Skeletal muscle tissue (tissue), 4 donors: ENCODE data around the gene C1QTNF9. TPM values are rescaled to one million over a fixed set of nuclear protein-coding genes. Genes with fewer than 3 reads are reported as not detected.
A peak's percentile ranks its signal among the peaks of the same experiment; 100 is the strongest.

Experiments used
- H3K27ac ChIP-seq: one replicate; pipeline ENCODE4 v1.7.0; 2013; ENCODE audit warnings: mild to moderate bottlenecking, low read depth, low read length, inconsistent platforms
- H3K27me3 ChIP-seq, 3 donors: one replicate each; pipeline ENCODE4 v1.7.0; 2013; ENCODE audit warnings: low read length in 3 of 3; ENCODE audit not compliant: control insufficient read depth in 3 of 3, insufficient read depth in 3 of 3
- H3K36me3 ChIP-seq, 3 donors: one replicate each; pipeline ENCODE4 v1.7.0; 2013; ENCODE audit warnings: low read length in 3 of 3; ENCODE audit not compliant: control insufficient read depth in 3 of 3, insufficient read depth in 3 of 3
- H3K4me1 ChIP-seq, 3 donors: one replicate each; pipeline ENCODE4 v1.7.0; 2013; ENCODE audit warnings: low read length in 3 of 3, mild to moderate bottlenecking in 3 of 3; ENCODE audit not compliant: control insufficient read depth in 3 of 3, insufficient read depth in 3 of 3
- H3K4me3 ChIP-seq, 3 donors: one replicate each; pipeline ENCODE4 v1.7.0; 2013; ENCODE audit warnings: low read length in 3 of 3
- H3K9ac ChIP-seq, 3 donors: one replicate each; pipeline ENCODE4 v1.7.0; 2013; ENCODE audit warnings: low read length in 3 of 3, mild to moderate bottlenecking in 3 of 3, moderate library complexity in 2 of 3, low read depth in 1 of 3
- H3K9me3 ChIP-seq, 3 donors: one replicate each; pipeline ENCODE4 v1.7.0; 2013; ENCODE audit warnings: low read length in 3 of 3; ENCODE audit not compliant: control insufficient read depth in 3 of 3
- total RNA-seq: library from RNA; depleted of rRNA; stranded (reverse); fragments of >200 nt; gene quantifications from one replicate; pipeline ENCODE4 v1.2.3, GENCODE V29; 2014
- donor health status: Osteomylitis.

Gene C1QTNF9
- total RNA-seq, 1 donor from 2014 or later = 2.6 TPM

DNA sequence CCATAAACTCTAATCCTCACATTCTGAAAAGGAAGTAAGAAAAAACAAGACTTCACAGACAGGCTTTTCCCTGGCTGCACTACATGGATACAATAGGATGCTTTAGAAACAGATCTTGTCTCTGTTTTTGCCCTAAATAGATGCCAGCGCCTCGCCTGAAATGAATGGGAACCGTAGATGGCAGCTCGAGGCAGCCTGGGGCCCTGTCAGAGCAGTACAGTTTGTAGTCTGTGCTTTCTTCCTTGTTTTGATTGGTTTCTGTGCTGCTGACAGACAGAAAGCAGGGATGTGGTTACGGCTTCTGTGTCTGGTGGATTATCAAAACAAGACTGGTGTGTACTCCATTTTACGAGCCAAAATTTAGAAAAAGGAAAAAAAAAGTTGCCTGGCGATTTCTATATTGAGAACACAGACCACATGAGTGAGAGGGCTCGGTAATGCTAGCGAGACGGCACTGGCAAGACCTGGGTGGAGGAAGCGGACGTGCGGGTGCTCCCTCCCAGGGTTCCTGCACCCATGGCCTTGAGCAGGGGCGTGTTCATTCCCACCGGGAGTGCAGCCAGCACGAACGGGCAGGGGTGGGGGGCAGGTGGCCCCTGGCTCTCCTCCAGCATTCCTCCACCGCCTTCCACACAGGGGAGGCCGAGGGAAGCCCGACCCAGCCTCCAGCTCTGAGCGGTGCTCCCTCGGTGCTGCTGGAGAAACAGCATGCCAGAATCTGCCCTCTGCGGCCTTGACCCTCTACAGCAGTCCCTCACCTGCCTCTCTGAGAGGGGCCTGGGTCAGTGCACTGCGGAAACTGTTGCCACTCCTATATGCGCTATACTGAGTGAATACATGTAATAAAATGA, 37.6 kb upstream of the C1QTNF9 start:
- H3K27me3 ChIP-seq = peaks cover 6 to 9% (median 7%) of the 10 kb centered on the region in 3 donors
- no peaks in the 10 kb centered on the region for H3K9me3 ChIP-seq
- H3K36me3 ChIP-seq = no peaks in the 10 kb centered on the region
- peak overlapping the region; percentile 58 to 76 (median 59) for H3K9ac ChIP-seq
- H3K4me3 ChIP-seq = peak overlapping the region; percentile 58 to 82 (median 70)
- peaks cover 18 to 28% (median 21%) of the 10 kb centered on the region in 3 donors for H3K4me1 ChIP-seq
- peak overlapping the region; percentile 78 for H3K27ac ChIP-seq

DNA sequence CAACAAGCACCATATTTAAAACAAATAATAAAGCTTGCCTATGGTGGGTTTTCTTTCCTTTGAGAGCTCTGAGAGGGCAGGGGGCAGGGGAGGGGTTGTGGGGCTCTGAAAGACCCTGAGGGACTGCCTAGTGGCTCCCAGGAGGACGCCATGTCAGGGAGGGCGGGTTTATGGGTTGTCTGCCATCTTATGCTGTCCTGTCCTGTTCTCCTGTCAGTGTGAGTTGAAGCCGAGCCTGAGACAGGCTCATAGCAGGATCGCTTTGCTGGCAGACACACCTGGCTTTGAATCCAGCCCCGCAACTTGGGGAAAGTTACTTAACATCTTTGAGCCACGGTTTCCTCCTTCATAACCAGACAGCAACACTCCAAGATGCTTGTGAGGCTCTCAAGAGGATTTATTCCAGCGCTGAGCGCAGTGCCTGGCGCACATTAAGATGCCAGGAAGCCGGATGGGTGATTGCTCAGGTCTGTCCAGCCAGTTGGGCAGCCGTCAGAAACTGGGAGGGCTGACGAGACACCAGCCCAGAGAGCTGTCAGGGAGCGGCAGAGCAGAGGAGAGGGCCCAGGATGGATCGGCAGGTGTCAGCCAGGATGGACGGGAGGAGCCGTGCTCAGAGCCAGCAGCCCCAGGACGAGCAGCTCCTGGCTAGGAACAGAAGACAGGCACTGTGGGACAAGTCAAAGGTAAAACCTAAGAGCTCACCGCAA, 36.8 kb upstream of the C1QTNF9 start:
- no peaks in the 10 kb centered on the region for H3K9me3 ChIP-seq
- H3K27ac ChIP-seq = peak overlapping the region; percentile 78
- no peaks in the 10 kb centered on the region for H3K36me3 ChIP-seq
- peaks cover 14 to 28% (median 21%) of the 10 kb centered on the region in 3 donors for H3K4me1 ChIP-seq
- H3K4me3 ChIP-seq = peak overlapping the region; percentile 58 to 82 (median 70)
- H3K27me3 ChIP-seq = peaks cover 6 to 9% (median 7%) of the 10 kb centered on the region in 3 donors
- peak overlapping the region; percentile 58 to 76 (median 59) for H3K9ac ChIP-seq

DNA sequence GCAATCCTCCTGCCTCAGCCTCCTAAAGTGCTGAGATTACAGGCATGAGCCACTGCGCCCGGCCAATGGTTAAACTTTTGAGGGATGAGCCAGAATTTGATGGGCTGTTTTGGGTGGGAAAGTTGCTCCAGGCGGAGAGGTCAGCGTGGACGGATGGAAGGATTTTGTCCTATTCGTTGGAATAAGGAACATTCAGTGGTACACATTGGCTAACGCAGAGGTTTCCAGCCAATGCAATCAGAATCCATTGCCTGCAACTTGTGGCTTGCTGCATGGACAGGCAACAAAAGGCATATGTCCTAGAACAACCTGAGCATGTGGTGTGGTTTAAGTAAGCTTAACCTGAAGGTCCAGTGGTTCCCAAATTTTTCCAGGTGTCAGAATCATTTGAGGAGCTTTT, 35.5 kb upstream of the C1QTNF9 start:
- Histone ChIP-seq H3K27me3 (peaks cover 6 to 9% (median 7%) of the 10 kb centered on the region in 3 donors), H3K9me3 (no peaks in the 10 kb centered on the region), H3K4me1 (peaks cover 9 to 28% (median 21%) of the 10 kb centered on the region in 3 donors), H3K36me3 (no peaks in the 10 kb centered on the region), H3K27ac (no peak overlapping the region), H3K9ac (no peak overlapping the region), H3K4me3 (no peak overlapping the region)

- peaks cover 6 to 9% (median 7%) of the 10 kb centered on the region in 3 donors for H3K27me3 ChIP-seq
- no peaks in the 10 kb centered on the region for H3K9me3 ChIP-seq
- H3K27ac ChIP-seq = no peak overlapping the region
- H3K36me3 ChIP-seq = no peaks in the 10 kb centered on the region
- no peak overlapping the region for H3K9ac ChIP-seq
- H3K4me1 ChIP-seq = peaks cover 9 to 28% (median 21%) of the 10 kb centered on the region in 3 donors
- no peak overlapping the region for H3K4me3 ChIP-seq
Measured at GRCh38 chr13:24274452-24275021, 34.8 kb upstream of the C1QTNF9 start.

- Histone ChIP-seq H3K27ac (no peak overlapping the region), H3K9ac (no peak overlapping the region), H3K9me3 (no peaks in the 10 kb centered on the region), H3K27me3 (peaks cover 6 to 9% (median 7%) of the 10 kb centered on the region in 3 donors), H3K4me1 (peaks cover 9 to 28% (median 21%) of the 10 kb centered on the region in 3 donors), H3K4me3 (no peak overlapping the region), H3K36me3 (no peaks in the 10 kb centered on the region)
Measured at GRCh38 chr13:24275041-24275440, 34.3 kb upstream of the C1QTNF9 start.

- Histone ChIP-seq H3K4me1 (peaks cover 9 to 21% (median 18%) of the 10 kb centered on the region in 3 donors), H3K27me3 (peaks cover 5 to 9% (median 6%) of the 10 kb centered on the region in 3 donors), H3K36me3 (no peaks in the 10 kb centered on the region), H3K9ac (no peak overlapping the region), H3K9me3 (no peaks in the 10 kb centered on the region), H3K4me3 (no peak overlapping the region), H3K27ac (no peak overlapping the region)
Measured at GRCh38 chr13:24276306-24276705, 33.1 kb upstream of the C1QTNF9 start.

- Histone ChIP-seq H3K27ac (no peak overlapping the region), H3K9ac (no peak overlapping the region), H3K9me3 (no peaks in the 10 kb centered on the region), H3K36me3 (no peaks in the 10 kb centered on the region), H3K4me3 (no peak overlapping the region), H3K27me3 (peaks cover 5 to 9% (median 6%) of the 10 kb centered on the region in 3 donors), H3K4me1 (peaks cover 9 to 21% (median 16%) of the 10 kb centered on the region in 3 donors)
Measured at GRCh38 chr13:24276861-24277260, 32.5 kb upstream of the C1QTNF9 start.

GRCh38 chr13:24277761-24278160, 31.6 kb upstream of the C1QTNF9 start:
- no peak overlapping the region for H3K4me3 ChIP-seq
- H3K4me1 ChIP-seq = peaks cover 2 to 14% (median 10%) of the 10 kb centered on the region in 3 donors
- peaks cover 2 to 9% (median 3%) of the 10 kb centered on the region in 3 donors for H3K27me3 ChIP-seq
- H3K36me3 ChIP-seq = no peaks in the 10 kb centered on the region
- H3K9ac ChIP-seq = no peak overlapping the region
- no peaks in the 10 kb centered on the region for H3K9me3 ChIP-seq
- H3K27ac ChIP-seq = no peak overlapping the region

- no peak overlapping the region for H3K9ac ChIP-seq
- H3K27me3 ChIP-seq = no peaks in the 10 kb centered on the region
- no peak overlapping the region for H3K27ac ChIP-seq
- H3K36me3 ChIP-seq = peaks cover 0 to under 1% (median 0%) of the 10 kb centered on the region in 3 donors
- no peak overlapping the region for H3K4me3 ChIP-seq
- H3K9me3 ChIP-seq = no peaks in the 10 kb centered on the region
- H3K4me1 ChIP-seq = peaks cover 0 to 7% (median 6%) of the 10 kb centered on the region in 3 donors
Measured at GRCh38 chr13:24279327-24280110, 29.9 kb upstream of the C1QTNF9 start.
